ENCODE results near the gene EXOC3.

Gene EXOC3

DNA sequence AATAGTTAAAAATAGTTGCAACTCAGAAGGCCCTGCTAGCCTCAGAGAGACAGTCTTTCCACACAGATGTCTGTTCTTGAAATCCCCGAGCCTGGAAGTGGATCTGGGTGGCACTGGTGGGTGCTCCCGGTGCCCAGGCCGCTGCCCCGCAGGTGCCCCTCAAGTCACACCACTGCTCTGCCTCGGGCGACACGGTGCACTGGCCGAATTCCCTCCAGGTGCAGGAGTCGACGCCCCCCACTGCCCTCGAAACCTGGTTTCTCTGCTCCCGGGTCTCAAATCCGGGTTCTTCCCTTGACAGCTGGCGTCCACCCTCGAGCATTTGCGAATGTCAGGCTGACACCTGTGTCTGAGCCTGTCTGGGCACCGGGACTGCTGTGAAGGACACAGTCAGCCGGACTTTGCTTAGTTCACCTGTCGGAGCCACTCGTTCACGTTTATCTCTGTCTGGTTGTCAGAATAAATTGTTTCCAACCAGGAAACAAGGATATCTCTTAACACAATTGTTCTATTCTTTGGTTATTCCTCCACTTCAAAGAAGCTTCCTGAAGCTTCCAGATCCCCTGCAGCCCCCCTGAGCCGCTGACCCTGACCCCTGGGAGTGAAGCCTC is 54.2 kb downstream of the EXOC3 start:
- Mint-ChIP-seq H3K27me3 (ENCODE audit: low read depth) (peaks cover 85% of the 10 kb centered on the region), H3K27ac (no peak overlapping the region), H3K36me3 (ENCODE audit: low read depth) (no peaks in the 10 kb centered on the region), H3K4me1 (peaks cover 9% of the 10 kb centered on the region), H3K4me3 (no peak overlapping the region), H3K9me3 (no peaks in the 10 kb centered on the region)
- TF ChIP-seq CTCF (IDR thresholded peaks at IDR 0.05; ENCODE audit: unreplicated experiment in 3 of 3), result no peak

DNA sequence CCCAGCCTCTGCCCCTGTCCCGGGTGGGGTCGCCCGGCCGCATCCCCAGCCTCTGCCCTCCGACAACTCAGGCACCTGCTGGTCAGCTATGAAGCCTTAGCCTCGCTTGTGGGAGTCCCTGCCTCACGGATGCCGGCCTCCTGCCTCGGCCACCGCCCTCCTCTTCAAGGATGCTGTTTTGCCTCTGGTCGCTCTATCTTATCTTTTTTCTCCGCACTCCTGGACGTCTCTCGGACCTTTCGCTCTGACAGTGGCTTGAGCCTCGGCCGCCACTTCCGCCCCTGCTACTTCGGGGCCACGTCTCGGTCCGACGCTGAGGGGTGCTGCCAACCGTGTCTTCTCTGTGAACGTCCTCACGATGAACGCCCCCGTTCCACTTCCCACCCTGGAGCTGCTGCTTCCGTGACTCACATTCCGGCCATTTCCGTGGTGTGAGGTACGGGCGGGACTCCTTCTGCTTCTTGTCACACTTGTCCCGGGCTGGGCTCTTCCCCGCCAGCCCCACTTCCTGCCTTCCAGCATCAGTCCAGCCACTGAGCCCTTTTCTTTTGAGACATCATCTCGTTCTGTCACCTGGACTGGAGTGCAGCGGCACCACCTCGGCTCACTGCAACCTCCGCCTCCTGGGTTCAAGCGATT is 55.0 kb downstream of the EXOC3 start:
- Mint-ChIP-seq H3K27me3 (ENCODE audit: low read depth) (peaks cover 86% of the 10 kb centered on the region), H3K4me3 (peak overlapping the region in 1 of 3 experiments; percentile 24), H3K4me1 (peaks cover 9% of the 10 kb centered on the region), H3K36me3 (ENCODE audit: low read depth) (no peaks in the 10 kb centered on the region), H3K9me3 (no peaks in the 10 kb centered on the region), H3K27ac (no peak overlapping the region)
- no peak for TF ChIP-seq CTCF (IDR thresholded peaks at IDR 0.05; ENCODE audit: unreplicated experiment in 3 of 3)

DNA sequence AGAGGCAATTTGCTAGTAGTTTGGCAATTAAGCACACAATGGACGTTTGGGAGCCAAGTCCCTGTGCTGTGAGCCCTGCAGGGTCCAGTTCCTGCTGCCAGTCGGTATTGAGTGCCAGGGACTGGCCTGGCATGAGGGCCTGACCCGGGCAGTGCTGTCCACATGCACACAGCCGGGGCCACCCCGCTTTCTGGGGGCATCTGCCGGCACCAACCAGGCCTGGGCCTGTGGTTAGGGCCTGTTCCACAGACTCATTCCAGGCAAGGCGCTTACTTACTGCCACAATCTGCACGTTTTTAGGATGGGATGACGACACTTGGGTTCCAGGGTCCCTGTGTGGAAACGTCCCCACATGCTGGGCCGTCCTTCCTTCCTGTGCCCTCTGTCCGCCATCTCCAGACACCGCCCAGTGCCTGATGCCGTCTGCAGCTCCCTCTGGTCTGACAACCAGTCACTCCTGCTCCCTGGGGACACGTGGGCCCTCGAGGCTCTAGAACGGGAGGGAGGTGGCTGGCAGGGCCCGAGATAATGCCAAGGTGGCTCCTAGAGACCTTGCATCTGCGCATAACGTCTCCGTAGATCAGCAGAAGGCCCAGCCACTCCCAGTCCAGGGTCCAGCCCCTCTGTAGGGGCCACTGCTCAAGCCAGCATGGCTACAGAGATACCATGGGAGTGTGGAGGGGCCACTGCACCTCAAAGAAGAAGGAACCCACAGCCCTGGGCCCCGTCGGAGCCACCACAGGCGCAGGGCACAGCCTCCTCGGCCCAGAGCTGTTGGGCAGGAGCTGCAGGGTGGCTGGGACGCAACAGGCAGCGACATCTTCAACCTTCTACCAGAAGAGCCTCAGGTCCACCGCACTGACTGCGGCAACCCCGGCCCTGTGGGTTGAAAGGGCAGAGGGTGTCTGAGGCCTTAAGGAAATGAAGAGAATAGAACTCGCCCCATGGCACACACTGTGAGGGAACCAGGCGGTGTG is 56.5 kb downstream of the EXOC3 start:
- peaks cover 84% of the 10 kb centered on the region for H3K27me3 Mint-ChIP-seq (ENCODE audit: low read depth)
- no peak for TF ChIP-seq CTCF (IDR thresholded peaks at IDR 0.05; ENCODE audit: unreplicated experiment in 3 of 3)
- no peak overlapping the region for H3K4me3 Mint-ChIP-seq
- H3K27ac Mint-ChIP-seq, result no peak overlapping the region
- H3K9me3 Mint-ChIP-seq, result no peaks in the 10 kb centered on the region
- no peaks in the 10 kb centered on the region for H3K36me3 Mint-ChIP-seq (ENCODE audit: low read depth)
- H3K4me1 Mint-ChIP-seq, result peaks cover 9% of the 10 kb centered on the region

DNA sequence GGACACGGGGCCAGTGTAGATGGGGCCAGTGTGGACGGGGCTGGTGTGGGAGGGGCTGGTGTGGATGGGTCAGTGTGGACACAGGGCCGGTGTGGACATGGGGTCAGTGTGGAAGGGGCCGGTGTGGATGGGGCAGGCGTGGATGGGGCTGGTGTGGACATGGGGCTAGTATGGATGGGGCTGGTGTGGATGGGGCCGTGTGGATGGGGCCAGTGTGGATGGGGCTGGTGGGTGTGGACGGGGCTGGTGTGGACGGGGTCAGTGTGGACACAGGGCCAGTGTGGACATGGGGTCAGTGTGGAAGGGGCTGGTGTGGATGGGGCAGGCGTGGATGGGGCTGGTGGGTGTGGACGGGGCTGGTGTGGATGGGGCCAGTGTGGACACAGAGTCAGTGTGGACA is 57.5 kb downstream of the EXOC3 start:
- Mint-ChIP-seq H3K27ac (peak overlapping the region in 1 of 3 experiments; percentile 94), H3K4me3 (peak overlapping the region in 1 of 3 experiments; percentile 9), H3K9me3 (no peaks in the 10 kb centered on the region), H3K27me3 (ENCODE audit: low read depth) (peaks cover 77% of the 10 kb centered on the region), H3K4me1 (peaks cover 9% of the 10 kb centered on the region), H3K36me3 (ENCODE audit: low read depth) (no peaks in the 10 kb centered on the region)
- TF ChIP-seq CTCF (IDR thresholded peaks at IDR 0.05; ENCODE audit: unreplicated experiment in 3 of 3), result no peak

- Mint-ChIP-seq H3K27ac (peak overlapping the region; percentile 27 to 94 (median 62)), H3K4me1 (peaks cover 4% of the 10 kb centered on the region), H3K4me3 (peak overlapping the region in 2 of 3 experiments; percentile 26 to 53), H3K36me3 (ENCODE audit: low read depth) (no peaks in the 10 kb centered on the region), H3K9me3 (no peaks in the 10 kb centered on the region), H3K27me3 (ENCODE audit: low read depth) (peaks cover 75% of the 10 kb centered on the region)
- TF ChIP-seq CTCF (IDR thresholded peaks at IDR 0.05; ENCODE audit: unreplicated experiment in 3 of 3), result no peak
Observed at GRCh38 chr5:501105-501830, 58.3 kb downstream of the EXOC3 start.

All from nephron (organoid).